Stomach (tissue), 9 donors: ENCODE data around the gene SIGLEC8. TPM values are rescaled to one million over a fixed set of nuclear protein-coding genes. Genes with fewer than 3 reads are reported as not detected.
A peak's percentile ranks its signal among the peaks of the same experiment; 100 is the strongest.

ENCODE experiments used
- DNase-seq, 2 donors: peaks; one replicate each; pipeline versions ENCODE4 v3.0.0 to v3.0.0-alpha.2; 2013 to 2019
- H3K27ac ChIP-seq, 5 donors: fragments of 200-600 bp in 4 of 5; sonication (generic) in 4 of 5; one replicate each; pipeline ENCODE4 v1.5.1; 2013 to 2019; ENCODE audit warnings: mild to moderate bottlenecking in 1 of 5, moderate library complexity in 1 of 5
- H3K27me3 ChIP-seq, 3 donors: fragments of 200-600 bp; sonication (generic); one replicate each; pipeline ENCODE4 v1.5.1; 2017 to 2019; ENCODE audit warnings: mixed run types in 1 of 3
- H3K36me3 ChIP-seq, 4 donors: fragments of 200-600 bp; sonication (generic); 1 replicate in 3 of 4; 2 replicates in 1 of 4; pipeline ENCODE4 v1.5.1; 2016 to 2019
- H3K4me1 ChIP-seq, 4 donors: fragments of 200-600 bp; sonication (generic); one replicate each; pipeline ENCODE4 v1.5.1; 2016 to 2019
- H3K4me3 ChIP-seq, 4 donors: fragments of 200-600 bp; sonication (generic) in 3 of 4; one replicate each; pipeline ENCODE4 v1.5.1; 2016 to 2019; ENCODE audit warnings: mild to moderate bottlenecking in 1 of 4
- H3K9me3 ChIP-seq, 4 donors: fragments of 200-600 bp; sonication (generic); one replicate each; pipeline ENCODE4 v1.5.1; 2016 to 2019
- CTCF ChIP-seq, 7 experiments: fragments of 450-650 bp in 4 of 7; fragments of 200-600 bp in 3 of 7; sonication (generic) in 3 of 7; IDR thresholded peaks; one replicate each; pipeline ENCODE4 v1.5.1; 2016 to 2019; ENCODE audit warnings: antibody characterized with exemption in 7 of 7, control low read depth in 2 of 7, mild to moderate bottlenecking in 1 of 7
- EP300 ChIP-seq: sonication (generic); formaldehyde crosslinking; IDR thresholded peaks from one replicate; pipeline ENCODE4 v1.6.1; 2017; ENCODE audit warnings: antibody characterized with exemption
- POLR2A ChIP-seq, 4 donors: fragments of 450-650 bp; IDR thresholded peaks; one replicate each; pipeline ENCODE4 v1.6.1; 2016; ENCODE audit warnings: antibody characterized with exemption in 4 of 4, control low read depth in 2 of 4, mild to moderate bottlenecking in 1 of 4, moderate library complexity in 1 of 4
- POLR2AphosphoS5 ChIP-seq, 3 donors: sonication (generic); formaldehyde crosslinking; IDR thresholded peaks; one replicate each; pipeline ENCODE4 v1.6.1; 2016; ENCODE audit warnings: antibody characterized with exemption in 3 of 3
- WGBS, 5 donors: extraction: QIAGEN DNeasy Blood & Tissue Kit in 3 of 5; methylation state at CpG; one replicate each; pipeline versions ENCODE4 v1.1.5 to v1.1.7; 2013 to 2018; 5-methylcytosine and 5-hydroxymethylcytosine counted together
- intact Hi-C: fragments of 100-400 bp; cut with DNase I; formaldehyde crosslinking; loops from one replicate; pipeline ENCODE4 v1.15.1; 2023; ENCODE audit warnings: low total_unique reads
- polyA plus RNA-seq, 3 donors: library from polyadenylated mRNA; stranded (reverse); fragments of 200-250 nt; gene quantifications; one replicate each; pipeline ENCODE4 v1.2.3, GENCODE V29; 2013
- total RNA-seq, 5 donors: library from RNA; depleted of rRNA; stranded (reverse); fragments of >200 nt; gene quantifications; one replicate each; pipeline versions ENCODE4 v1.1.0 to v1.2.3, GENCODE V29; 2014 to 2016
- donor health status: healthy with polysubstance abuse.
- donor health status: Bipolar disorder and iron deficiency.
- donor health status: healthy.

SIGLEC8 gene
- total and polyA plus RNA-seq, 8 donors: 0.20 to 2.3 (median 1.1) TPM; not detected in 3

- H3K4me3 ChIP-seq: no peak overlapping the region
- peak overlapping the region in 2 of 5 donors; percentile 27 to 42 for H3K27ac ChIP-seq
- DNase-seq: no peak
- H3K27me3 ChIP-seq: peaks cover 0 to 21% (median 0%) of the 10 kb centered on the region in 3 donors
- no peaks in the 10 kb centered on the region for H3K4me1 ChIP-seq
- no peaks in the 10 kb centered on the region for H3K36me3 ChIP-seq
- intact Hi-C loops: loop anchor here (10.0 kb wide), 1 partner anchor 96 kb away; no protein-coding TSS in a partner anchor
- no peaks in the 10 kb centered on the region for H3K9me3 ChIP-seq
- no peak for TF ChIP-seq CTCF (IDR thresholded peaks at IDR 0.05)
- TF ChIP-seq POLR2A (IDR thresholded peaks at IDR 0.05): no peak
- TF ChIP-seq EP300: no peak
- TF ChIP-seq POLR2AphosphoS5 (IDR thresholded peaks at IDR 0.05): no peak
- 48 to 82% (median 60%) methylated on average over 3 of the region's 3 CpGs for WGBS, 5 donors
Observed at GRCh38 chr19:51431124-51431523, 27.1 kb downstream of the SIGLEC8 start.

GRCh38 chr19:51430221-51430620, 28.0 kb downstream of the SIGLEC8 start:
- intact Hi-C loops: loop anchor here (10.0 kb wide), 1 partner anchor 95 kb away; no protein-coding TSS in a partner anchor
- 47 to 79% (median 52%) methylated on average over 3 of the region's 3 CpGs for WGBS, 5 donors
- Histone ChIP-seq H3K4me3 (no peak overlapping the region), H3K27ac (no peak overlapping the region), H3K27me3 (peaks cover 0 to 26% (median 0%) of the 10 kb centered on the region in 3 donors), H3K9me3 (no peaks in the 10 kb centered on the region), H3K36me3 (no peaks in the 10 kb centered on the region), H3K4me1 (no peaks in the 10 kb centered on the region)
- TF ChIP-seq POLR2AphosphoS5 (IDR thresholded peaks at IDR 0.05) (no peak), POLR2A (IDR thresholded peaks at IDR 0.05) (no peak), CTCF (IDR thresholded peaks at IDR 0.05) (no peak), EP300 (no peak)
- no peak for DNase-seq

GRCh38 chr19:51427201-51427600, 31.1 kb downstream of the SIGLEC8 start:
- H3K4me1 ChIP-seq: no peaks in the 10 kb centered on the region
- H3K27me3 ChIP-seq: peaks cover 0 to 24% (median 0%) of the 10 kb centered on the region in 3 donors
- TF ChIP-seq POLR2AphosphoS5 (IDR thresholded peaks at IDR 0.05) (no peak), EP300 (no peak), POLR2A (IDR thresholded peaks at IDR 0.05) (no peak), CTCF (IDR thresholded peaks at IDR 0.05) (no peak)
- 50 to 78% (median 69%) methylated on average over 3 of the region's 3 CpGs for WGBS, 5 donors
- H3K9me3 ChIP-seq: no peaks in the 10 kb centered on the region
- intact Hi-C loops: no loop called here
- DNase-seq: no peak
- no peaks in the 10 kb centered on the region for H3K36me3 ChIP-seq
- H3K4me3 ChIP-seq: no peak overlapping the region
- no peak overlapping the region for H3K27ac ChIP-seq

- TF ChIP-seq POLR2AphosphoS5 (IDR thresholded peaks at IDR 0.05) (peak in 1 of 3 donors; percentile 7), EP300 (no peak), CTCF (IDR thresholded peaks at IDR 0.05) (peak in 5 of 7 experiments; percentile 82 to 97 (median 92))
- Histone ChIP-seq H3K9me3 (no peaks in the 10 kb centered on the region), H3K36me3 (no peaks in the 10 kb centered on the region), H3K27ac (no peak overlapping the region), H3K4me3 (peak overlapping the region in 1 of 4 donors; percentile 9), H3K4me1 (peaks cover 0 to 7% (median 0%) of the 10 kb centered on the region in 4 donors), H3K27me3 (peaks cover 3 to 58% (median 11%) of the 10 kb centered on the region in 3 donors)
- peak; percentile 86 to 92 for DNase-seq
- intact Hi-C loops: no loop called here
- 9 to 19% (median 11%) methylated on average over 9 to 19 of the region's 19 CpGs for WGBS, 5 donors
Observed at GRCh38 chr19:51422053-51422448, 36.2 kb downstream of the SIGLEC8 start.
